ENCODE results near the gene GALNTL6. TPM values are rescaled to one million over a fixed set of nuclear protein-coding genes. Genes with fewer than 3 reads are reported as not detected.

Gene GALNTL6
- total and polyA plus RNA-seq, 2 donors (not counting 1 experiment from before 2014, with no cell fraction given): not detected

DNA sequence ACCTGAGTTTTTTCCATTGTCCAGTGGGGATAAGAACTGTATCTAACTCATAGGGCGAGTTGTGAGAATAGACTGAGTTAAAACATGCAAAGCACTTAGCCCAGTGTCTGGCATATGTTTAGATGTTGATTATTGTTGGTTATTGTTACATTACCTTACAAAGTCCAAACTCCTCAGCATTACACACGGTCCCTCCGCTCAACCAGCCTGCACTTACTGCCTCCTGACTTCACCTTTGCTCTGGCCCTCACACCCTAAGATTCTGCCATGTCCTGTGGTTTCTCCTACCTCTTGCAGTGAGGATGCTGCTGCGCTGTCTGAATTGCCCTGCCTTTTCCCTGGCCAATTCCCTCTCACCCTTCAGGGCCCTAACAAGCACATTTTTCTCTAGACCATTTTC is 1053.2 kb downstream of the GALNTL6 start:
- H3K4me3 ChIP-seq (replicated peaks in 1 of 4; ENCODE audit: control extremely low read depth in 1 of 4, insufficient read depth in 1 of 4, low read depth in 3 of 4, low read length in 4 of 4): no peak overlapping the region
- H3K9ac ChIP-seq (ENCODE audit: insufficient read depth, low read length): no peak overlapping the region
- H3K27ac ChIP-seq (ENCODE audit: insufficient read depth, low read length): no peak overlapping the region
- no peaks in the 10 kb centered on the region for H3K79me2 ChIP-seq (ENCODE audit: control insufficient read depth, insufficient read depth, low read length)
- no peaks in the 10 kb centered on the region for H3K4me1 ChIP-seq (ENCODE audit: control insufficient read depth, extremely low read depth, insufficient read depth, low read length)
- no peaks in the 10 kb centered on the region for H3K27me3 ChIP-seq (ENCODE audit: control insufficient read depth, insufficient read depth, low read length)
- H3K36me3 ChIP-seq (ENCODE audit: control insufficient read depth, insufficient read depth, low read length): no peaks in the 10 kb centered on the region
- no peak overlapping the region for H3K4me2 ChIP-seq (ENCODE audit: extremely low read depth, insufficient read depth, low read length)
- H3K9me3 ChIP-seq (ENCODE audit: control insufficient read depth, insufficient read depth, low read depth, low read length): no peaks in the 10 kb centered on the region
- DNase-seq (ENCODE audit: low read depth in 2 of 2): no peak
- no peak for TF ChIP-seq EZH2 (IDR thresholded peaks at IDR 0.05; ENCODE audit: low read length, missing control alignments)
- TF ChIP-seq, protein P1, sequence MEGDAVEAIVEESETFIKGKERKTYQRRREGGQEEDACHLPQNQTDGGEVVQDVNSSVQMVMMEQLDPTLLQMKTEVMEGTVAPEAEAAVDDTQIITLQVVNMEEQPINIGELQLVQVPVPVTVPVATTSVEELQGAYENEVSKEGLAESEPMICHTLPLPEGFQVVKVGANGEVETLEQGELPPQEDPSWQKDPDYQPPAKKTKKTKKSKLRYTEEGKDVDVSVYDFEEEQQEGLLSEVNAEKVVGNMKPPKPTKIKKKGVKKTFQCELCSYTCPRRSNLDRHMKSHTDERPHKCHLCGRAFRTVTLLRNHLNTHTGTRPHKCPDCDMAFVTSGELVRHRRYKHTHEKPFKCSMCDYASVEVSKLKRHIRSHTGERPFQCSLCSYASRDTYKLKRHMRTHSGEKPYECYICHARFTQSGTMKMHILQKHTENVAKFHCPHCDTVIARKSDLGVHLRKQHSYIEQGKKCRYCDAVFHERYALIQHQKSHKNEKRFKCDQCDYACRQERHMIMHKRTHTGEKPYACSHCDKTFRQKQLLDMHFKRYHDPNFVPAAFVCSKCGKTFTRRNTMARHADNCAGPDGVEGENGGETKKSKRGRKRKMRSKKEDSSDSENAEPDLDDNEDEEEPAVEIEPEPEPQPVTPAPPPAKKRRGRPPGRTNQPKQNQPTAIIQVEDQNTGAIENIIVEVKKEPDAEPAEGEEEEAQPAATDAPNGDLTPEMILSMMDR (conservative IDR thresholded peaks at IDR 0.05 in 1 of 2, IDR thresholded peaks at IDR 0.05 in 1 of 2; ENCODE audit: low read depth in 1 of 2, low read length in 2 of 2): no peak
- no peak overlapping the region for H2AFZ ChIP-seq (ENCODE audit: low read length)
- H4K20me1 ChIP-seq (ENCODE audit: control insufficient read depth, extremely low read depth, insufficient read depth, low read length): no peaks in the 10 kb centered on the region

DNA sequence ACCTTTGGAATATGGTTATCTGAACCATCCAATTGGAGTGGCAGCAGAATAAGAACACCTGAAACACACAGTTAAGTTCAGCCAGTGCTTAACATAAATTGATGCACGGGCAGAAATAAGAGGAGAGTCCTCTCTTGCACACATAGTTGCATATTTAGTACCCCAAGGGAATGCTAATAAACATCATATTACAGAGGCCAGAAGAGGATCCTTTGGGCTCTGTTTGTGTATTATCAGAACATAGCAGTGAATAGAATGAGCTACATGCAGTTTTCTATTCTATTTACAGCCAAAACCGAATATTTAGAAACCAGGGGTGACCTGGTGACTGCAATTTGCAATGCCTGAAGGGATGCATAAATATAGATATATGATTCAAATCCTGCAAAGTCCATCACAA is 1054.6 kb downstream of the GALNTL6 start:
- H3K36me3 ChIP-seq (ENCODE audit: control insufficient read depth, insufficient read depth, low read length): no peaks in the 10 kb centered on the region
- no peaks in the 10 kb centered on the region for H3K9me3 ChIP-seq (ENCODE audit: control insufficient read depth, insufficient read depth, low read depth, low read length)
- H3K4me2 ChIP-seq (ENCODE audit: extremely low read depth, insufficient read depth, low read length): no peak overlapping the region
- TF ChIP-seq, protein P1 (conservative IDR thresholded peaks at IDR 0.05 in 1 of 2, IDR thresholded peaks at IDR 0.05 in 1 of 2; ENCODE audit: low read depth in 1 of 2, low read length in 2 of 2): no peak
- TF ChIP-seq EZH2 (IDR thresholded peaks at IDR 0.05; ENCODE audit: low read length, missing control alignments): no peak
- DNase-seq (ENCODE audit: low read depth in 2 of 2): no peak
- no peaks in the 10 kb centered on the region for H4K20me1 ChIP-seq (ENCODE audit: control insufficient read depth, extremely low read depth, insufficient read depth, low read length)
- no peaks in the 10 kb centered on the region for H3K79me2 ChIP-seq (ENCODE audit: control insufficient read depth, insufficient read depth, low read length)
- H2AFZ ChIP-seq (ENCODE audit: low read length): no peak overlapping the region
- no peak overlapping the region for H3K27ac ChIP-seq (ENCODE audit: insufficient read depth, low read length)
- no peak overlapping the region for H3K9ac ChIP-seq (ENCODE audit: insufficient read depth, low read length)
- H3K27me3 ChIP-seq (ENCODE audit: control insufficient read depth, insufficient read depth, low read length): no peaks in the 10 kb centered on the region
- no peaks in the 10 kb centered on the region for H3K4me1 ChIP-seq (ENCODE audit: control insufficient read depth, extremely low read depth, insufficient read depth, low read length)
- no peak overlapping the region for H3K4me3 ChIP-seq (replicated peaks in 1 of 4; ENCODE audit: control extremely low read depth in 1 of 4, insufficient read depth in 1 of 4, low read depth in 3 of 4, low read length in 4 of 4)

DNA sequence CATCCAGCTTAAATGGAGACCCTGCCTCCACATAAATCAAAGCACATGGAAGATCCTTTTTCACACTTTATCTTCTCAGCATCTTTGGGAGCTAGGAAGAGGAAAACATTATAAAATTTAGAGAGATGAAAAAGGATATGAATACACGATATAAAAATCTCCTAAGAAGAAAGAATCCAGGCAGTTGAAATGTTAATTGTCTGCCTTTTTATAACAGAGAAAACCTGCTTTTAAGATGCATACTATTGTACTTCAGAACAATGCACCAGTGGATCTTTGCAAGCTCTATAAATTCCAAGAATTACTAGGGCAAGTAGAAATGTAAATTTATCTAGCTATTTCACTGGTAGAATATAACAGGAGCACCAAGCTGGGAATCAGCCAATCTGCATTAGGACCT is 1055.1 kb downstream of the GALNTL6 start:
- Histone ChIP-seq H3K79me2 (ENCODE audit: control insufficient read depth, insufficient read depth, low read length) (no peaks in the 10 kb centered on the region), H3K27me3 (ENCODE audit: control insufficient read depth, insufficient read depth, low read length) (no peaks in the 10 kb centered on the region)
- no peak for TF ChIP-seq EZH2 (IDR thresholded peaks at IDR 0.05; ENCODE audit: low read length, missing control alignments)
- TF ChIP-seq, protein P1 (conservative IDR thresholded peaks at IDR 0.05 in 1 of 2, IDR thresholded peaks at IDR 0.05 in 1 of 2; ENCODE audit: low read depth in 1 of 2, low read length in 2 of 2): no peak

More for the DNA sequence above, 1055.1 kb downstream of the GALNTL6 start:
- Histone ChIP-seq H3K27ac (ENCODE audit: insufficient read depth, low read length) (no peak overlapping the region), H4K20me1 (ENCODE audit: control insufficient read depth, extremely low read depth, insufficient read depth, low read length) (no peaks in the 10 kb centered on the region), H3K4me3 (replicated peaks in 1 of 4; ENCODE audit: control extremely low read depth in 1 of 4, insufficient read depth in 1 of 4, low read depth in 3 of 4, low read length in 4 of 4) (no peak overlapping the region), H3K9me3 (ENCODE audit: control insufficient read depth, insufficient read depth, low read depth, low read length) (no peaks in the 10 kb centered on the region), H3K9ac (ENCODE audit: insufficient read depth, low read length) (no peak overlapping the region), H3K4me1 (ENCODE audit: control insufficient read depth, extremely low read depth, insufficient read depth, low read length) (no peaks in the 10 kb centered on the region), H3K4me2 (ENCODE audit: extremely low read depth, insufficient read depth, low read length) (no peak overlapping the region), H2AFZ (ENCODE audit: low read length) (no peak overlapping the region), H3K36me3 (ENCODE audit: control insufficient read depth, insufficient read depth, low read length) (no peaks in the 10 kb centered on the region)
- no peak for DNase-seq (ENCODE audit: low read depth in 2 of 2)
